SH-SY5Y (cell line): ENCODE measurements around the gene VTI1A.

Source experiments
- GATA2 ChIP-seq: IDR thresholded peaks from 2 replicates; pipeline ENCODE4 v1.6.1; 2011; ENCODE audit warnings: mild to moderate bottlenecking, low read depth, low read length
- GATA3 ChIP-seq: IDR thresholded peaks from 2 replicates; pipeline ENCODE4 v1.6.1; 2011; ENCODE audit warnings: low read depth, mild to moderate bottlenecking, low read length, moderate library complexity

DNA sequence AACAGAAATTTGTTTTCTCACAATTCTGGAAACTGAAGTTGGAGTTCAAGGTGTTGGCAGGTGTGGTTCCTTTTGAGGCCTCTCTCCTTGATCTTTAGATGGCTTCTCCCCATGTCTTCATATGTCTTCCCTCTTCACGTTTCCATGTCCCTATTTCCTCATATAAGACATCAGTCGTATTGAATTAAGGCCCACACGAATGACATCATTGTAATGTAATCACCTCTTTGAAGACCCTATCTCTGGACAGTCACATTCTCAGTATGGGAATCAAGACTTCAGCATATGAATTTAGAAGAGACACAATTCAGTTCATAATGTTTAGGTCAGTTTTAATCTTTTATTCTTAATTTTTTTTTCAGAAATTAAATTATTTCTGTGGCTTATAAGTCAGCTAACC lies 19.8 kb downstream of the VTI1A start:
- TF ChIP-seq GATA3 = no peak
- no peak for TF ChIP-seq GATA2
